ENCODE measurements around the gene EDARADD. TPM values are rescaled to one million over a fixed set of nuclear protein-coding genes. Genes with fewer than 3 reads are reported as not detected.

The EDARADD gene
- total and polyA plus RNA-seq, 2 of the 8 experiments (the other 6 are each of a cell fraction or from before 2014, with no cell fraction given) = 3.4 to 6.1 TPM

DNA sequence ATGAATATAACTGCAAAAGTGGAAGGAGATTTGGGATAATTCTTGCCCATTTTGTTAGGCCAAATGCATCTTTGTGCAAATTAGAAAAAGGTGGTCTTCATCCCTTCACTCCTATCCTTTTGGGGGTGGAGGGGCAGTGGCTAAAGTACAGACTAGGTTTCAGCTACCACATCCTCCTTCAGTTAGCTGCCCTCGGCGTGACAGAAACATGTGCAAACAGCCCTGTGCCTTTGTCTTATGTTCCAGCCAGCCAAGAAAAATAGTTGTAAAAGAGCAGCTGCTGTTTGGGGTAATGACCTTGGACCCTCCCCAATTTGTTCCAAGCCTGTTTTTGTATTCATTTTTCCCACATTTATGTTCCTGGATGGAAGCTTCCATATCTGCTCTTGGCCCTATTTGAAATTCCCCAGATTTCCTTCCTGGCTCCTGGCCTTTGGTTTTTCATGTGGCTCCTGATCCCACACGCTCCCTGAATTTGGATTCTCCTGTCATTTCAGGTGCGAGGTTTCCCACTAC lies 121.4 kb downstream of the EDARADD start:
- no peak overlapping the region for H4K8ac ChIP-seq (ENCODE audit: extremely low read depth, insufficient read depth, low read length)
- FAIRE-seq (no peak), DNase-seq (ENCODE audit: low read depth in 1 of 2, low spot score in 2 of 2) (no peak)
- H3K27ac ChIP-seq (ENCODE audit: low read depth, low read length) = no peak overlapping the region
- H3K14ac ChIP-seq (ENCODE audit: insufficient read length) = no peak overlapping the region
- peaks cover 0 to 3% (median 1%) of the 10 kb centered on the region in 4 experiments; a peak in 2 of 7 replicates for H3K4me1 ChIP-seq (replicated peaks in 1 of 4; ENCODE audit: control insufficient read depth in 3 of 4, insufficient read depth in 4 of 4, low read length in 3 of 4)
- H3K27me3 ChIP-seq (replicated peaks in 1 of 4; ENCODE audit: control insufficient read depth in 3 of 4, extremely low read depth in 1 of 4, insufficient read depth in 3 of 4, low read length in 3 of 4) = no peaks in the 10 kb centered on the region
- no peak overlapping the region for H3K9ac ChIP-seq (replicated peaks in 1 of 4; ENCODE audit: extremely low read depth in 1 of 4, low read depth in 3 of 4, low read length in 3 of 4)
- H2BK5ac ChIP-seq (ENCODE audit: low read depth, low read length) = no peak overlapping the region
- no peak overlapping the region for H3K4me2 ChIP-seq (ENCODE audit: insufficient read depth in 1 of 2, low read depth in 2 of 2, low read length in 2 of 2)
- H2BK20ac ChIP-seq (ENCODE audit: low read length) = no peak overlapping the region
- H4K5ac ChIP-seq (ENCODE audit: insufficient read length, low read depth, low read length) = no peak overlapping the region
- POLR2A ChIA-PET (ENCODE audit: partially characterized antibody) = no interaction called here
- H3K79me1 ChIP-seq (ENCODE audit: low read depth, low read length) = no peaks in the 10 kb centered on the region
- H3K36me3 ChIP-seq (ENCODE audit: control insufficient read depth in 2 of 4, insufficient read depth in 4 of 4, low read length in 3 of 4) = no peaks in the 10 kb centered on the region
- no peak overlapping the region for H2BK15ac ChIP-seq (ENCODE audit: low read length)
- H3K9me3 ChIP-seq (ENCODE audit: insufficient read depth in 2 of 2, low read depth in 1 of 2, low read length in 1 of 2) = no peaks in the 10 kb centered on the region
- no peak overlapping the region for H2BK120ac ChIP-seq (replicated peaks; ENCODE audit: low read depth, low read length)
- H3K4me3 ChIP-seq (ENCODE audit: extremely low read depth in 1 of 4, insufficient read depth in 2 of 4, low read depth in 3 of 4, low read length in 4 of 4) = no peak overlapping the region
- H3K56ac ChIP-seq (replicated peaks; ENCODE audit: insufficient read length, low read depth, low read length) = no peak overlapping the region
- no peaks in the 10 kb centered on the region for H4K20me1 ChIP-seq (replicated peaks in 1 of 2; ENCODE audit: control insufficient read depth in 1 of 2, insufficient read depth in 2 of 2, low read length in 2 of 2)
- H2BK12ac ChIP-seq (ENCODE audit: low read depth, low read length) = no peak overlapping the region
- no peak overlapping the region for H2AFZ ChIP-seq (ENCODE audit: low read length)
- no peak overlapping the region for H3K23ac ChIP-seq (ENCODE audit: insufficient read length)
- no peak overlapping the region for H3K18ac ChIP-seq (ENCODE audit: extremely low read depth, low read length)
- no peak overlapping the region for H4K91ac ChIP-seq (replicated peaks; ENCODE audit: insufficient read length, low read length)
- H3K23me2 ChIP-seq (ENCODE audit: low read depth, low read length) = no peaks in the 10 kb centered on the region; the same call in 1 of the 2 replicates
- H2AK5ac ChIP-seq (ENCODE audit: low read depth, low read length) = no peak overlapping the region
- no peak overlapping the region for H3K4ac ChIP-seq (replicated peaks; ENCODE audit: insufficient read length, low read depth, low read length)
- no peaks in the 10 kb centered on the region for H3K79me2 ChIP-seq (ENCODE audit: control insufficient read depth in 1 of 2, insufficient read depth in 2 of 2, low read length in 2 of 2)
- WGBS, 2 experiments (ENCODE audit: extremely low coverage in 1 of 2, insufficient coverage in 1 of 2, insufficient read length in 1 of 2, insufficient replicate concordance in 2 of 2, low coverage in 1 of 2, low lambda C conversion rate in 2 of 2, missing lambda C conversion rate in 1 of 2) = 90% methylated on average over 4 of the region's 4 CpGs; no CpG with 5 or more reads in 1 of the 2 experiments
- CTCF ChIA-PET (ENCODE audit: partially characterized antibody) = interaction anchor here (0.5 to 1.0 kb wide), 2 partner anchors 26 to 376 kb away, joined by 3 read pairs; no protein-coding TSS in a partner anchor
- no peak for TF ChIP-seq SIRT6 (IDR thresholded peaks at IDR 0.05; ENCODE audit: low read length)
- no peak for TF ChIP-seq SP2 (IDR thresholded peaks at IDR 0.05; ENCODE audit: low read length)
- no peak for TF ChIP-seq MAFK (IDR thresholded peaks at IDR 0.05; ENCODE audit: low read depth, low read length)
- TF ChIP-seq ASH2L (IDR thresholded peaks at IDR 0.05; ENCODE audit: low read length) = no peak
- TF ChIP-seq HDAC2 (IDR thresholded peaks at IDR 0.05; ENCODE audit: borderline replicate concordance in 1 of 2, low read depth in 2 of 2, low read length in 2 of 2) = no peak
- no peak for TF ChIP-seq HDAC6 (IDR thresholded peaks at IDR 0.05; ENCODE audit: low read depth, low read length)
- no peak for TF ChIP-seq BACH1 (IDR thresholded peaks at IDR 0.05; ENCODE audit: low read length)
- TF ChIP-seq CBX5 (IDR thresholded peaks at IDR 0.05; ENCODE audit: low read depth, low read length) = no peak
- no peak for TF ChIP-seq TBP (IDR thresholded peaks at IDR 0.05; ENCODE audit: low read depth, low read length)
- TF ChIP-seq POU5F1 (IDR thresholded peaks at IDR 0.05; ENCODE audit: low read depth, low read length) = no peak
- no peak for TF ChIP-seq POLR2AphosphoS5 (IDR thresholded peaks at IDR 0.05; ENCODE audit: low read depth, low read length)
- TF ChIP-seq E2F6 (IDR thresholded peaks at IDR 0.05) = no peak
- TF ChIP-seq JUN (IDR thresholded peaks at IDR 0.05; ENCODE audit: low read depth, low read length) = no peak
- TF ChIP-seq SIX5 (IDR thresholded peaks at IDR 0.05; ENCODE audit: low read depth, low read length) = no peak
